GM12872 (cell line): ENCODE results near the gene CIAO2B.

Experiments used
- CTCF ChIP-seq: IDR thresholded peaks from 3 replicates; pipeline ENCODE4 v1.5.1; 2011; ENCODE audit warnings: low read depth, mild to moderate bottlenecking, low read length, moderate library complexity; ENCODE audit not compliant: insufficient read depth

CIAO2B gene

GRCh38 chr16:66944054-66944441, 9.8 kb upstream of the CIAO2B start:
- no peak for TF ChIP-seq CTCF

GRCh38 chr16:66943426-66944053, 9.3 kb upstream of the CIAO2B start:
- TF ChIP-seq CTCF: no peak

GRCh38 chr16:66942981-66943380, 8.8 kb upstream of the CIAO2B start:
- no peak for TF ChIP-seq CTCF

GRCh38 chr16:66940236-66940635, 6.0 kb upstream of the CIAO2B start:
- TF ChIP-seq CTCF: no peak

- TF ChIP-seq CTCF: no peak
Observed at GRCh38 chr16:66939366-66939765, 5.2 kb upstream of the CIAO2B start.

- no peak for TF ChIP-seq CTCF
Observed at GRCh38 chr16:66937725-66938337, 3.6 kb upstream of the CIAO2B start.

- TF ChIP-seq CTCF: no peak
Observed at GRCh38 chr16:66936889-66937554, 2.8 kb upstream of the CIAO2B start.
